ENCODE measurements around the gene MTHFD1L.

The MTHFD1L gene

DNA sequence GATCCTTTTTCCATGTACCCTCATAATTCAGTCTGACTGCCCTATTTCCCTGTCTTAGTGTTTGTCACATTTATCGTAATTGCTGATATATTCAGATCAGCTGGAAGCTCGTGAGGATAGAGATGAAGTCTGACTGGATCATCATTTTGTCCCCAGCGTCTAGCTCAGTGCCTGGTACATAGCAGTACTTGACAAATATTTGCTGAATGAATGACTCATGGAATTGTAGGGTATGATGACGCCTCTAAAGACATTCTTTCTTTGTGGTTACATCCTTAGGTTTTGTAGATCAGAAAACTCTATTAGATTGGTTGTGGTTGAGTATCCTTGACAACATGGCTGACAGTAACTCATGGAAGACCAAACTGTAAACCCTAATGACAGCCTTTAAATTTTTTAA lies 68.9 kb downstream of the MTHFD1L start:
- DNase-seq (ENCODE audit: low read depth, low spot score) = no peak

DNA sequence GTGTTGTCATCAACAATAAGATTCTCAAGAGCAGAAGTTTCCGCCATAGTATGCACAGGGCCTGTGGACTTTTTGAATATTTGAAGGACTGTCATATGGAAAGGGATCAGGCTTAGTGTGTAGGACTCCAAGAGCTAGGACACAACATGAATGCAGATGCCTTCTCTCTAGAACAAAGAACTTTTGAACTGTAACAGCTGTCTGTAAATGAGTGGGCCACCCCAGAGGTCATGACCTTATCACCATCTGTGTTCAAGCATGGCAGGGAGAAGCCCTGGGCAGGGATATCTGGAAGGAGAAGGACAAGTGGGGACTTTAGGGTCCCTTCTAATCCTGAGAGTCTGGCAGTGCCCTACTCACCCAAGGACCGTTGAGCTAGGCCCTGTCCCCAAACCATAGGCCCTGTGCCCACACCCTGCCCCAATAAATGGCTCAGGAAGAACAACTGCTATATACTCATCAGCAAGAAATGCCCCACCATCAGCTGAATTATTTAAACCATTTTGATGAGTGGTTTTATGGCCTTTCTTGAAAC lies 70.6 kb downstream of the MTHFD1L start:
- DNase-seq (ENCODE audit: low read depth, low spot score) = no peak

DNA sequence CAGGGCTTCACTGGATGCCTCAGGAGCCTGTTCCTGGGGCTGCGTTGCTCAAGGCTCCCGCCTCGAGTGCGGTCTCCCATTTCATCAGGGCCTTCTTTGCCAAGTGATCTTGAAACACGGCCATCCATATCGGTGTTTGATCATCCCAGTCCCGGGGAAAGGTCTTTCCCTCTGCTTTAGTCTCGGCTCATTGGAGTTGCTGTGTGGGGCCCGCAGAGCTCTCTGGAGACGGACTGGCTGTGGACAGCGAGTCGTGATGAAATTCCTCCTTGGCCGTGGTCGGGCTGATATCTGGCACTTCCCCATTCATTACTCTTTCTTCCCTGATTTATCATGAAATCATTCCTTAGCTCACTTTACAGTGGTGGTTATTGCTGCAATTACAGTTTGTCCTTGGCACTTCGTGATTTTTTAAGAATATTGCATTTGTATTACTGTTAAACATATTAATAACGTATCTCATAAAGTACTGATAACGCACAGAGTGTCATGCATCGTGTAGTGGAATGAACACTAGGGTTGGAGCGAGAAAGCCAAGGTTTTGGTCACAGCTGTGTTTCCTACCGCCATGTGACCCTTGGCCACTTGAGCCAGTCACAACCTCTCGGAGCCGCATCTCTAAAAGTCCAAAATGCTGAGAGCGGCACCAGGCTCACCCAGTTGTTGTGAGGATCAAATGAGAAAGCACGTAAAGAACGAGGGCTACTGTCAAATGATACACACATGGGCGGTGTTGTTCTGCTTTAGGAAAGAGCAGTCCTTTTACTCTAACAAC lies 71.8 kb downstream of the MTHFD1L start:
- no peak for DNase-seq (ENCODE audit: low read depth, low spot score)

DNA sequence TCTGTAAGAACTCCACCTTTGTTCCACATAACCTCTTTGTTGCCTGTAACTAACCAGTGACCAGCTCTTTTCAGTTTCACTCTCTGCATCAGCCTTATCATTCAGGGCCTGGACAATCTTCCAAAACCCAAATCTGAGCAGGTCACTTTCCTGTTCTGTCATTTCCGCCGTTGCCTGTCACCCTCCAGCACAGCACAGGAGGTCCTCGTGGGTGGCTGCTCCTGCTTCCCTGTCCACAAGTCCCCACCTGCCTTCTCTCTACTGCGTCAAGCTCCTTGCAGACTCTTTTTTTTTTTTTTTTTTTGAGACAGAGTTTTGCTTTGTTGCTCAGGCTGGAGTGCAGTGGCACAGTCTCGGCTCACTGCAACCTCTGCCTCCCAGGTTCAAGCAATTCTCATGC lies 73.9 kb downstream of the MTHFD1L start:
- DNase-seq (ENCODE audit: low read depth, low spot score) = no peak

DNA sequence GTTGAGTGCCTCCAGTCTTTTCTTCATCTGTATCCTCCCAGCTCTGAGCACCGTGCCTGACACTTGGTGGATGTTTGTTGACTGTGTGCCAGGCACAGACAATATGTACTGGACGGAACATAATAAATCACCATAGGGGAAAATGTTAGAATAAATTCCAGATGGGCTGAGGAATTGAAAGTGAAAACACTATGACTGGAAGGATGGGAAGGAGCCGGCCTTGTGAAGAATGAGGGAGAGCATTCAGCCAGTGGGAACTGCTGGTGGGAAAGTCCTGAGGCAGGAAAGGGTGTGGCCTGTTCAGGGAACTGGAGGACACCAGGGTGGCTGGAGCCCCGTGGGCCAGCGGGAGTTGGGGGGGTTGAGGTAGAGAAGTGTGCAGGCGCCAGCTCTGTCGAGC lies 75.4 kb downstream of the MTHFD1L start:
- DNase-seq (ENCODE audit: low read depth, low spot score) = no peak

DNA sequence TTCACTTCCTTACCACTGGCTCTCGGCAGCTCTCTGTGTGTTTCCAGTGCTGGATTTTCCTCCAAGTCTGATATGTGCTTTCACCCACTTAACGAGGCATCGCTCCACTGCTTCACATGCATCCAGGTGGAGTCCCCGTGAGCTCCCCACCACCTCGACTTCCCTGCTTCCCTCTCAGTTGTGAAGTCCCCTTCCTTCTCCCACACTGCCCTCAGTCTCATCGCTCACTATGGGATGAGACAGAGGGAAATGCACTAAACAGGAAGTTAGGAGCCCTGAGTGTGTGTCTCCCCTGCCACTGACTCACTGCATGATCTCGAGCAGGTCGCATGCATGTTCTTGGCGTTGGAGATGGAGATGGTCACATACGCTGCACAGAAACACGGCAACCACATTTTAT lies 84.0 kb downstream of the MTHFD1L start:
- DNase-seq (ENCODE audit: low read depth, low spot score) = no peak

DNA sequence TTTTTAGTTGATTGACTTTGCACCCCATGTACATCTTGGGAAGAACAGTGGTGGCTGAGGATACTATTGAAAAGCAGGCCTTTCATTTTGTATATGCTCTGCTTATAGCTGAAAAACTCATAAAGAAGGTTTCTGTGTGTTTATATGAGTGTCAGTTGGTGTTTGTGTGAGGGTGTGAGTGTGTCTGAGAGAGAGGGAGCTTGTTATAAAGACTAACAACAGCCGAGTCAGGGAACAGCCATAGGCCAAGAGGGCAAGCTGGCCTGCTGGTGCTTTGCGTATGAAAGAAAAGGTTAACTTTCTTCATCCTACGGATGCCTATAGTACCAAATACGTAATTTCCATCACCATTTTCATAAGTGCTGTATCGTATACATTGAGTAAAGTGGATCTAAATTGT lies 88.3 kb downstream of the MTHFD1L start:
- DNase-seq (ENCODE audit: low read depth, low spot score) = no peak

DNA sequence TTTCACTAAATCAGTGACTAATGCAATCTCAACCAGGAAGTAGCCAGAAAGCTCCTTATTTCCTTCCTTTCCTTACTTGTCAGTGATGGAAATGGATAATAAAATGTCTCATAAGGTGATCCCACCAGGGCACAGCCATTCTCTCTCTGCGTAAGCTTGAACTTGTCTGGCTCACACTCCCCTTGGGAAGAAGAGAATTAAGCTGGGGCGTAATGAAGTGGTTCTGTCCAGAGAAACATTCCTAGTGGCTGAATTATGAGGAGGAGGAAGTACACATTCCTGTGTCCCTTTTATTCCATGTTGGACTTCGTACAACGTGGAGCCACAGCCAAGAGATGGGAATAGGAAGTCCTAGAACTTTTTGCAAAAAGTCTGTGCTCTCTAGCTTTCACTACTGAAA lies 93.7 kb downstream of the MTHFD1L start:
- DNase-seq (ENCODE audit: low read depth, low spot score) = no peak

DNA sequence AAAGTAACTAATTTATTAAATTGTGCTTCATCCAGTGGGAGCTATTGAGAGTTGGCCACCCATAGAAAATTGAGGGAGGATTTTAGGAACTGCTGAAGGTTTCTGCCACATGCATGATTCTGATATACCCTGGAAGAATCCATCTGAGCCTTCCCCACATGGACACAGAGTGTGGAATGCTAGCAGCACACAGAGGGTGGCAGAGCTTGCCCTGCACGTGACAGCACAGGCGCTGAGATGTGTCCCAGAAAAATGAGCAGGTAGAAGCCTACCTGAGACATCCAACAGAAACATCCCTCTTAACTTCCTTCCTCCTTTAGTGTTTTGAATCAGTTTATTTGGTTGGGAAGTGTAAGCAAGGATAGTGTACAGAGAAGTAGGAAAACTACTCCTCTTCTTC lies 96.9 kb downstream of the MTHFD1L start:
- no peak for DNase-seq (ENCODE audit: low read depth, low spot score)

DNA sequence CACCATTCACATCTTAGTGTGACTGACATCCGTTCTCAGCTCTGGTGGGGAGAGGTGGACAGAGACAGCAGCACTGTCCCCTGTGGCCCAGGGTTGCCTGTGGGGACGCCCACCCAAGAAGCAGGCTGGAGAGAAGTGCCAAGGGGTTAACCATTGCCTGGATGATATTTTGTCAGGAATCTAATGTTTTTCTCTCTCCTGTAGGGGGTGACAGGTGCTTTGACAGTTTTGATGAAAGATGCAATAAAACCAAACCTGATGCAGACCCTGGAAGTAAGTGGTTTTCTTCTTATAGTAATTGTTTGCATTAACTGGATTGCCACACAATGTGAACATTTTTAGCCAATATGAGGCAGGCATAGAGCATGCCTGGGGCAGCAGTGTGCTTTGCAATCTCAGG lies 99.3 kb downstream of the MTHFD1L start:
- DNase-seq (ENCODE audit: low read depth, low spot score) = no peak

DNA sequence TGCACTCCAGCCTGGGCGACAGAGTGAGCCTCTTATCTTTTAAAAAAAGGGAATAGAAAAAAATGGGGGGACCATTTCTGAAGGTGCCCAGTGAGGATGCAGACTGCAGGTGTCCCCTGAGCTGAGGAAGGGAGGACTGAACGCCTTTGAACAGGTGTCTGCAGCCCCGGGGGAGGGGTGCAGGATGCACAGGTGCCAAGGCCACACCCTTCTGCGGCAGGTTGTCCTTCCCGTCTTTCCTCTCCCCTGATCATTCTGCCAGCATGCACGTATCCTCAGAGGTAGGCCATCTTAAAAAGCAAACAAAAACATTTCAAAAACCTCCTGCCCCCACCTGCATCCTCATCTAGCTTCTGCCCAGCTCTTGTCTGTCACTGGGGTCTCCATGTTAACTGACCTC lies 101.3 kb downstream of the MTHFD1L start:
- no peak for DNase-seq (ENCODE audit: low read depth, low spot score)

DNA sequence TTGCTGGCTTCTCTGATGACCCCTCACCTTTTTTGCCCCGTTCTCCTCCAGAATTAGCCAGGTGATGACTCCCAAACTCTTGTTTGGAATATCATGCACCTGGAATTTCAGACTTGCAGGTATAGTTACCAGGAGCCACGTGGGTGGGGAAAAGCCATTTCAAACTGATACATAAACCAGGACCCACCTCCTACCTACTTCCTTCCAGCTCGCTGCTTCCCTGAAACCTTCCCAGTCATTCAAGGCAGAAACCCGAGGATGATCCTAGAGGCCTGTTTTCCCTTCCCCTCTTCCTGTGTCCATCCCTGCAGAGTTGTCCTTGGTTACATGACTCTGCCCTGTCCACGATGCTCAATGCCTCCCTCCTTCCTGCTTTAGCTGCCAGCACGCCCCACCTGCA lies 101.9 kb downstream of the MTHFD1L start:
- DNase-seq (ENCODE audit: low read depth, low spot score) = no peak

DNA sequence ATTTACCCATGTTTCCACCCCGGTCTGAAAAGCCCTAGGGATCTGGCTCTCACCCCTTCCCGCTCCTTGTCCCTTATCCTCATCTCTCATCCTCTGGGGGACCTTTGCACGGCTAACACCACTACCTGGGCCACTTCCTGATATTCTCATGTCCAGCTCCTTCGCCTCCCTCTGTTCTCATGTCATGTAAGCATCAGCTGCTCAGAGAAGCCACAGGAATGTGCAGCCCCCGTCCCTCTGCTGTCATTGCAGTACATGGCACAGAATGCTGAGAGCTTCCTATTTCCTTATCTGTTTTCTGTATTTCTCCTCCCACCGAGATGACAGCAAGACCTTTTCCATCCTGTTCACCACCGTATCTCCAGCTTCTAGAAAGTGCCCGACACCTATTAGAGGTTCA lies 102.4 kb downstream of the MTHFD1L start:
- no peak for DNase-seq (ENCODE audit: low read depth, low spot score)

DNA sequence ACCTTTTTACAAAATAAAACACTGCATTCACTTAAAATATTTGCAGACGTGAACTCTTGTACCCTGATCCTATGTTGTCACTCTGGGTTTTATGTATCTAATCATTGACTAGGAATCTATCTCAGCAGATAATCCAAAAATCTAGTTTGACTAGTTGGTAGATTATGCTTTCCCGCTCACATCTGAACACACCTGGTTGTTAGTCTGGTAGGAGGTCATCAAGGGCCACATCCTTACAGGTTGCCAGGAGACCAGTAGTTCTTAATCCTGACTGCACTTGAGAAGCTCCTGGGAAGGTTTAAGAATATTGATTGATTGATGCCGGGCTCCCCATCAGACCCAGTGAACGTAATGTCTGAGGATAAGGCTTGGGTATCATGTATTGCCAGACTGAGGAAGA lies 104.4 kb downstream of the MTHFD1L start:
- DNase-seq (ENCODE audit: low read depth, low spot score) = no peak

DNA sequence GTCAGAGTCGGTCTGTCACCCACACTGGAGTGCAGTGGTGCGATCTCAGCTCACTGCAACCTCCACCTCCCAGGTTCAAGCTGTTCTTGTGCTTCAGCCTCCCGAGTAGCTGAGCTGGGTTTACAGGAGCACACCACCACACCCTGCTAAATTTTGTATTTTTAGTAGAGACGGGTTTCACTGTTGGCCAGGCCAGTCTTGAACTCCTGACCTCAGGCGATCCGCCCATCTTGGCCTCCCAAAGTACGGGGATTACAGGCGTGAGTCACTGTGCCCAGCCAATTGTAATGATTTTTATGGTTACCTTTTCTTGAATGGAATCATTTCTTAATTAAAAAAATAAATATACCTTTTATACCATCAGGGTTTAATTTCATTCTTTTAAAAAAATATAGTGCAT lies 105.7 kb downstream of the MTHFD1L start:
- DNase-seq (ENCODE audit: low read depth, low spot score) = no peak

DNA sequence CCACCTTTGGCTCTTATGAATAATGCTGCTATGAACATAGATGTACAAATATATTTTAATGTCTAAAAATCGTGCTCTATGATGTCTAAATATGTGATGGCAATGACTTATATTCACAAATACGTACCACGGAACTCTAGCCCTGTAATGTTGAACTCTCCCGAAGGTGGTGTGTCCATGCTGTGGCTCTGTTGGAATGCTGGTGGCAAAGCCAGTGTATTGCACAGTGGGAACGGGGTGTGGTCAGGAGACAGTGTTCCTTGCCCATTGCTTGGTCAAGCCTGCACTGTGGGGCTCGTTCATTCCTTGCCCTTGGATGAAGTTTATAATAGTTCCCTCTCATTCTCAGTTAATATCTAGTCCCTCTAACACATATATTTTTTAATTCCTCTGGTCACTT lies 109.6 kb downstream of the MTHFD1L start:
- DNase-seq (ENCODE audit: low read depth, low spot score) = no peak

DNA sequence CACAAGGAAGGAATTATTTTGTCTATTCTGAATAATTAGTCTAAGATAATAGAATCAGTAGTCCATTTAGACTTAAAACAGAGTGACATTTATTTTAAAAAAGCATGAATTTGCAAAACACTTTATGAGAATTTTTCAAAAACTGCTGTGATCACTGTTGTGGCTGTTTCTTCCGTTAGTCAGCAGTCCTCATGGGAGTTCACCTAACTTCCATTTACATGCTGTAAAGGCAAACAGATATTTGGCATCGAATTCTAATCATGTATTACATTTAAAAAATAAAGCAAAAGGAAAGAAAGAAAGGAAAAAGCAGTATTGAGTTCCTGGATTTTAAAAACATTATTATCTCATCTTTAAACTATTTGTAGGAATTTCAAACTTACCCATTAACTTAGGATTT lies 111.8 kb downstream of the MTHFD1L start:
- DNase-seq (ENCODE audit: low read depth, low spot score) = no peak

DNA sequence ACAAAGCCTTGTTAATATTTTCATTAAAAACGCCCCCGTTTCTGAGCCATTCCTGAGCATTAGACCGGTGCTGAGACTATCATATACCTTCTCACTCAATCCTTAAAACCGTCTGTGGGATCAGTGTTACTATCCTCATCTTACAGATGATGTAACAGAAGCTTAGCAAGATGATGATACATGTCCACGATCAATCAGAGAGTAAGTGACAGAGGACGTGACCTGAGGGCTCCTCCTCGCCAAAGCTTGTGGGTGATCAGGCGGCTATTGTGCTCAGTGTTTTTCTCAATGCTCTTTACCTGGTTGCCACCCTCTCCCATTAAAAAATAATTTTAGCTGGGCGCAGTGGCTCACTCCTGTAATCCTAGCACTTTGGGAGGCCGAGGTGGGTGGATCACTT lies 113.1 kb downstream of the MTHFD1L start:
- no peak for DNase-seq (ENCODE audit: low read depth, low spot score)

DNA sequence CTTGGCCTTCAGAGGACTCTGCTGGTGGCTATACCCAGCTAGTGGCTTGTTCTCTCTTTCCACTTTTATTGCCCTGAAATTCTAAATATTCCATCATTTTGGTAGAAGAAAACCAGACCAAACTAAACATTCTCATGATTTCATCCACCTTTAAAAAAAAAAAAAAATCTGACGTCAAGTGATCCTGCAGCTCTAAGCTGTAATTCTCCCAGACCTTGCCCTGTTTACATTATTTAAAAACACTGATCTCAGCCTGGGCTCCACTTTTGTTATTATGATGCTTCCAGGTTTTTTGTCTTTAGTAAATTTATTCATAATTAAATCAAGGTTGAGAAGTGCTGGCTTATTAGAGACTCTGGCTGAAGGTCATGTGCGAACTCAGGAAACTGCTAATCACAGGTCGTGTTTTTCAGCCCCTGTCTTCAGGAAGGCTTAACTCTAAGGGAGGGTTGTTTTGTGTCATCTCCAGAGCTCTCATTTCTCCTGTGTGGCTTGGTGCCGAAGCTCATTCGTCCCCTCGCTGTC lies 114.4 kb downstream of the MTHFD1L start:
- no peak for DNase-seq (ENCODE audit: low read depth, low spot score)

DNA sequence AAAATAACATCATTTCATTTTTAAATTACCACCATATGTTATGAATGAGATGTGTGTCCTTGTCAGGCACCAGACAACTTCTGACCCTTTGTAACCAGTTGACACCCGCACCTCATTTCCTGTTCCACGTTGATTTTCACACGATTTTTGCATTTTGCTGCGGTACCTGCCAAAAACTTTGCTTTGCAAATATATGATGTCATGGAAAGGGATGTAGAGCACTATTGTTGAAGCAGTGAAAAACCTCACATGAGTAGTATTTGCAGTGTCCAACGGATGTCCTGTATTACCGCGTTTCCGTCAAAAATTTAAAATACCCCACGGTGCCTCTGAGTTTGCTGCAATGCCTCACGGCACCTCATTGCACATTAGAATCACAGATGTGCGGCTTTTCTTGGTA lies 115.6 kb downstream of the MTHFD1L start:
- DNase-seq (ENCODE audit: low read depth, low spot score) = no peak

DNA sequence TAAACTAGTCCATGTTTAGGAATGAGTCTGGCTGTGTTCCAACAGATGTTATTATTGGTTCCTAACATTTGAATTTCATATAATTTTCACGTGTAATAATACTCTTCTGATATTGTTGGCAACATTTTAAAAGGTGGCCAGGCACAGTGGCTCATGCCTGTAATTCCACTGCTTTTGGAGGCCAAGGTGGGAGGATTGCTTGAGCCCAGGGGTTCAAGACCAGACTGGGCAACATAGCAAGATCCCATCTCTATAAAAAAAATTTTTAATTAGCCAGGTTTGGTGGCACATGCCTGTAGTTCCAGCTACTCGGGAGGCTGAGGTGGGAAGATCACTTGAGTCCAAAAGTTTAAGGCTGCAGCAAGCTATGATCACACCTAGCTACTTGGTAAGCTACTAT lies 116.2 kb downstream of the MTHFD1L start:
- no peak for DNase-seq (ENCODE audit: low read depth, low spot score)

DNA sequence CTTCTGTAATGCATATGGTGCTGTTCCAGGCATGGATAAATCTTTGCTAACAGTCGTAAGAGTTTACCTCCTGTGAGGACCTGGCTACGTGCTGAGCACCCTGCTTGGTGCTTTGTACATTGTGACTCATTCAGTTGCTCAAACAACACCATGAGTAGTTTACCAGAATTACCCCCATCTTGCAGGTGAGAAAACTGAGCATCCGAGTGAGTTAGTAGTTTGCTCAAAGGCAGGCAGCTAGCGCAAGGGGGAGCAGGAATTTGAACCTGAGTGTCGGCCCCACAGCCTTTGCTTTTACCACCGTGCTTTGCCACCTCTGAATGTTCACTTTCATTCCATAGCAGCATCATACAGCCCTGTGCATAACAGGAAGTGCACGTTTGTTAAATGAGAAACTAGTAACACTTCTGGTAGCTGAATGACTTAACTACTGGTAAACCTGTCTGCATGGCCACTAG lies 121.9 kb downstream of the MTHFD1L start:
- no peak for DNase-seq (ENCODE audit: low read depth, low spot score)

DNA sequence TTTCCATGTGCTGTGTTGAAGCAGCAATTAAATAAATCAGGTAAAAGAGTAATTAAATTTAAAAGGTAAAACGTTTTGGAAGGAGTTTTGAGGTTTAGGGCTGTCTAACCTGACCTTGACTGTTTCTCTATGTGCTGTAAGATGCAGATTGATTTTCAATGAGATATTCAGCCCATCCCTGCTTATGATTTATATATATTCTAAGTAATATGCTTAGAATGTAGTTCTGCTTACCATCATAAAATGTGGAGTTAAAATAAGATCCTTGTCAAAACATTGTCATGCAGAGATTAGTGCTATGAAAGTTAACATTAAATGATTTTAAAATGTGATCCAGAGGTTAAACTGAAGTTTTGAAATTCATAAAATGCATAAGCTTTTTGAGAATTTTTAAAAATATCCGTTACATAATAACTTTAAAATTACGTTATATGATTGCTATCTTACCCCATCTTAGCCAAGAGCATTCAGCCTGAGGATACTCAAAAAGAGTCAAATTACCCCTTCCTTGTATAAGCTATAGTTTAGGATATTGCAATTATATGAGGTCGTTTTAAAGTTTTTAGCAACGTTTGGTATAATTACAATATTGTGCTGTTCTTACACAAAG lies 122.5 kb downstream of the MTHFD1L start:
- no peak for DNase-seq (ENCODE audit: low read depth, low spot score)
